ENCODE data around the gene SCRN3.
"Not testable (repeated sequence)": the region's sequence is repeated elsewhere in the genome, so short reads cannot be mapped to it uniquely, and the experiment has no call there.

The SCRN3 gene

GRCh38 chr2:174364628-174365027 is 30.9 kb upstream of the SCRN3 start:
- TF ChIP-seq CTCF (IDR thresholded peaks at IDR 0.05; ENCODE audit: control insufficient read depth, extremely low read depth, insufficient read depth) = no peak
- no peak for DNase-seq (ENCODE audit: low read depth)
- H3K4me3 ChIP-seq (ENCODE audit: low read depth, low read length) = no peak overlapping the region

- no peak for DNase-seq (ENCODE audit: low read depth)
- TF ChIP-seq CTCF (IDR thresholded peaks at IDR 0.05; ENCODE audit: control insufficient read depth, extremely low read depth, insufficient read depth) = no peak
- H3K4me3 ChIP-seq (ENCODE audit: low read depth, low read length) = no peak overlapping the region
These were observed 30.0 kb upstream of the SCRN3 start for GRCh38 chr2:174365571-174365970.

- no peak overlapping the region for H3K4me3 ChIP-seq (ENCODE audit: low read depth, low read length)
- TF ChIP-seq CTCF (IDR thresholded peaks at IDR 0.05; ENCODE audit: control insufficient read depth, extremely low read depth, insufficient read depth) = no peak
- no peak for DNase-seq (ENCODE audit: low read depth)
These were observed 26.8 kb upstream of the SCRN3 start for GRCh38 chr2:174368691-174369090.

- no peak overlapping the region for H3K4me3 ChIP-seq (ENCODE audit: low read depth, low read length)
- DNase-seq (ENCODE audit: low read depth) = no peak
- no peak for TF ChIP-seq CTCF (IDR thresholded peaks at IDR 0.05; ENCODE audit: control insufficient read depth, extremely low read depth, insufficient read depth)
These were observed 18.6 kb upstream of the SCRN3 start for GRCh38 chr2:174376967-174377366.

- TF ChIP-seq CTCF (IDR thresholded peaks at IDR 0.05; ENCODE audit: control insufficient read depth, extremely low read depth, insufficient read depth) = no peak
- H3K4me3 ChIP-seq (ENCODE audit: low read depth, low read length) = no peak overlapping the region
- no peak for DNase-seq (ENCODE audit: low read depth)
These were observed 11.7 kb upstream of the SCRN3 start for GRCh38 chr2:174383796-174384195.

- no peak overlapping the region for H3K4me3 ChIP-seq (ENCODE audit: low read depth, low read length)
- DNase-seq (ENCODE audit: low read depth) = no peak
- no peak for TF ChIP-seq CTCF (IDR thresholded peaks at IDR 0.05; ENCODE audit: control insufficient read depth, extremely low read depth, insufficient read depth)
These were observed 10.3 kb upstream of the SCRN3 start for GRCh38 chr2:174385201-174385600.

- not testable (repeated sequence) for DNase-seq (ENCODE audit: low read depth); H3K4me3 ChIP-seq (ENCODE audit: low read depth, low read length)
These were observed 6.8 kb upstream of the SCRN3 start for GRCh38 chr2:174388706-174389105.

GRCh38 chr2:174389542-174389941 is 6.0 kb upstream of the SCRN3 start:
- H3K4me3 ChIP-seq (ENCODE audit: low read depth, low read length) = no peak overlapping the region
- DNase-seq (ENCODE audit: low read depth) = no peak
- TF ChIP-seq CTCF (IDR thresholded peaks at IDR 0.05; ENCODE audit: control insufficient read depth, extremely low read depth, insufficient read depth) = no peak

GRCh38 chr2:174390303-174390702 is 5.2 kb upstream of the SCRN3 start:
- DNase-seq (ENCODE audit: low read depth) = not testable (repeated sequence)

More at GRCh38 chr2:174390303-174390702, 5.2 kb upstream of the SCRN3 start:
- not testable (repeated sequence) for H3K4me3 ChIP-seq (ENCODE audit: low read depth, low read length)
